GM21825 (cell line): ENCODE data around the gene EIF3F.
"Not testable (repeated sequence)": the region's sequence is repeated elsewhere in the genome, so short reads cannot be mapped to it uniquely, and the experiment has no call there.

Source experiments
- ATAC-seq: cut with Tn5 transposase; IDR thresholded peaks from one replicate; pipeline ENCODE4 v1.9.1; 2021; ENCODE audit warnings: mild to moderate bottlenecking, moderate library complexity; ENCODE audit not compliant: unreplicated experiment

EIF3F gene

DNA sequence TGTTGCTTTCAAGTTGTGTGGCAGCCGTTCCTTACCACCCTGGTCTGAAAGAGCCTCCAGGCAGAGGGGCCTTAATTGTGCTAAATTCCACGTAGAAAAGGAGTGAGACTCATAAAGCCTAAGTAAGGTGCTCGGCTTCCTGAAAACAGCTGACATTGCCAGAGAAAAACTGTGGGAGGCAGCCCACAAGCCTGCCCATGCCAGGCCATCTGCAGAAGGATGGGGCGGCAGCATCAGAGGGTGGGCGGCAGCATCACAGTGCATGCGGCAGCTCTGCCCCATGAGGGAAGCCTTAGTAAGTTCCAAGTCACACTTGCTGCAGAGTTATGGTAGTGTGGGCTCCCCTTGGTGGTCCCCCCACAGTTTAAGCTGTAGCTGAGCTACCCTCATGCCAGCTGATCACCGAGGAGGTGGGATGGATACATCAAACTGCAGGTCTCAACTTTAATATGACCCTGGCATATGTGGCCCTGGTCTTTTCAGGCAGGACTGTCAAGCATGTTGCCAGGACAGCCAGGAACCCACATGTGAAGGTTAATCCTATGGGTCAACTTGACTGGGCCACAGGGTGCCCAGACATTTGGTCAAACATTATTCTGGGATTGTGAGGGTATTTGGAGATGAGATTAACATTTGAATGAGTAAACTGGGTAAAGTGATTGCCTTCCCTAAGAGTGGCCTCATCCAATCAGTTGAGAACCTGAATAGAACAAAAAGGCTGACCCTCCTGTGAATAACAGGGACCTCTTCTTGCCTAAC is 3.1 kb upstream of the EIF3F start:
- ATAC-seq: no peak

- ATAC-seq: not testable (repeated sequence)
Observed at GRCh38 chr11:7987560-7987883, 385 bp downstream of the EIF3F start.

GRCh38 chr11:7994581-7995278 is 7.6 kb downstream of the EIF3F start:
- no peak for ATAC-seq

DNA sequence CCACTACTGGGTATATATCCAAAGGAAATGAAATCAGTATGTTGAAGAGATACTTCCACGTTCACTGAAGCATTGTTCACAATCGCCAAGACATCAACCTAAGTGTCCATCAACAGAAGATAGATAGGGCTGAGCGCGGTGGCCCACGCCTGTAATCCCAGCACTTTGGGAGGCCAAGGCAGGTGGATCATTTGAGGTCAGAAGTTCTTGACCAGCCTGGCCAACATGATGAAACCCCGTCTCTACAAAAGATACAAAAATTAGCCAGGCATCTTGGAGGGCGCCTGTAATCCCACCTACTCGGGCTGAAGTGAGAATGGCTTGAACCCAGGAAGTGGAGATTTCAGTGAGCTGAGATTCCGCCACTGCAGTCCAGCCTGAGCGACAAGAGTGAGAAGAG is 12.7 kb downstream of the EIF3F start:
- no peak for ATAC-seq

GRCh38 chr11:8000390-8000789 is 13.3 kb downstream of the EIF3F start:
- no peak for ATAC-seq

GRCh38 chr11:8002676-8003075 is 15.5 kb downstream of the EIF3F start:
- ATAC-seq: no peak

GRCh38 chr11:8003187-8003586 is 16.1 kb downstream of the EIF3F start:
- no peak for ATAC-seq

- ATAC-seq: no peak
Observed at GRCh38 chr11:8004008-8004407, 16.9 kb downstream of the EIF3F start.

DNA sequence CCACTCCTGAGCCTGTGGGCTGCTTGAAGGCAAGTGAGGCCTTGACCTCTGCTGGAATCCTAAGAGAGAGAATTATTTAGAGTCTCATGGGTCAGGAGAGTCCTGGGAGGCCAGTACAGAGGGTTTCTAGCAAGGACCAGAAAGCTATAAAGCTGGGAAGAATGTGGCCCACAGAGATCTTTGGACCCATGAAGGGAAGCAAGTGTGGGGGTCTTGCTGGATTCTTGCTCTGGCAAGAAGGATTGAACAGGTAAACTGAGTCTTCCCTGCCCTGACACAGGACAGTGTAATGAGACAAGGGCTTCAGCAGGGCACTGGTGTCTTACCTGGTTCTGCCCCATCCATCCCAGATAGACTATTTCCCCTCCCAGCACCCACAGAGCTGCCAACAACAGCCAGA is 18.4 kb downstream of the EIF3F start:
- no peak for ATAC-seq

- ATAC-seq: peak; percentile 87
Observed at GRCh38 chr11:8006349-8006977, 19.3 kb downstream of the EIF3F start.

DNA sequence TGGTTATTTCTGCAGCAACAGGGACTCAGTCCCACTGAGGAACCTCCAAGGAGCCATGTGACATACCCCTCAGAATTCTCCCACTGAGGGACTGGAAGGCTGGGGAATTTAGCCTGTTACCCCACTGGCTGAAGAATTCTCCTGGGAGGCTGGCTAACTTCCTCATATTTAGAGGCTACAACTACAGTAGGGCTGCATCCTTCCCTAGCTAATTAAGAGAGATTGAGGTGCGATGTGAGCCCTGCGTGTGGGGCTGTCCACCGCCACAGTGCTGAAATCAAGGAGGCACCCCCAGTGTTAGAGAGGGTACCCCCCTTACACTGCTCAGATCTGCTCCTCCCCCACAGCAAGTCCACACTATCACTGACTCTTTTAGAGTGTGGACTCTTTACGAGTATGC is 21.1 kb downstream of the EIF3F start:
- no peak for ATAC-seq

DNA sequence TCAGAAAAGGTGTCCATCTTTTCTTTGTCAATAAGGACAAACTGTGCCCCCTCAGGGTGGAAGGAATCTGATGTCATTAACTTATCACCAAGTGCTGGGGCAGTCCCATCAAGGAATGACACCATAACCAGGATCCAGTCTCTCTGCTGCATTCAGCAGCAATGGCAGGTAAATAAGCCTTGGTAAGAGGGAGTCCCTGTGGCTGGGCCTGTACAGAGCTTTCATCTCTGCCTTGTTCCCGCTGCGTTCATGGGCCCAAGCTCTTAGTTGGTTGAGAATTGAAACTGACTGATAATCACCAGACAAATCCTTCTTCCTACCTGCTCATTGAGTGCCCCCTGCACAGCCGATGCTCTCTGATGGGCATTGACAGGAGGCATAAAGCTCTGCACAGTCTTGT is 22.7 kb downstream of the EIF3F start:
- no peak for ATAC-seq

DNA sequence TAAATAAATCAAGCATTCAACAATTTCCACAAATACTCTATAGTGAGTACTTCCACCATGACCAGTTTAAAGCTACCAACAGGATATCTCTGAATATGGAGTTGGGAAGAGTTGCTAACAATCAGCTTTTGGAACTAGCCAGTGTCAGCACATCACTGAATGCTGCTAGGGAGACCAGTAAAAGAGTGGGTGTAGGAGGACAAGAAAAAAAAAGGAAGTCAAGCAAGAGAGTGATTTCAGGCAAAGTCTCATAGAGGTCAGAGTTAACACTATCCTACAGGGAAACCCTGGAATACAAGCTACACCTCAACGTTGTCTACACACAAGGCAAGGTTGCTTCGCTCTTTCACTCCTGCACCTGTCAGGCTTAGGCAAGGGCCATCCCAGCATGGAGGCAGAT is 24.2 kb downstream of the EIF3F start:
- ATAC-seq: no peak

DNA sequence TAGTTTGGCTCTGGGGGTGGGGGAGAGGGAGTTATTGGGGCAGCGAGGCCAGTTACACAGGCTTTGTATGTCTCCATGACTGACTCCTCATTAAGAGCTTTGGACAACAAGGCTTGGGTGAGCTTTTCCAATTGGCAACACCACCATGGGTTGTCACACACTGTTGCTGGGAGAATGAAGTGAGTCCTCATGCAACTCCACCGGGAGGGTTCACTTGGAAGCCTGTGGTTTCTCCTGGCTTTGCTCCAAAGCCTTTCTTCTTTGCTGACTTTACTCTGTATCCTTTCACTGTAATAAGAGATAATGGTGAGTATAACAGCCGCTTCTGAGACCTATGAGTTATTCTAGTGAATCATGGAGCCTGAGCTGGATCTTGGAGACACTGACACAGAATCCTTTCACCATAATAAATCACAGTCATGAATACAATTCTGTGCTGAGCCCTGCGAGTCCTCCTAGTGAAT is 24.9 kb downstream of the EIF3F start:
- no peak for ATAC-seq

GRCh38 chr11:8013833-8014232 is 26.7 kb downstream of the EIF3F start:
- no peak for ATAC-seq

DNA sequence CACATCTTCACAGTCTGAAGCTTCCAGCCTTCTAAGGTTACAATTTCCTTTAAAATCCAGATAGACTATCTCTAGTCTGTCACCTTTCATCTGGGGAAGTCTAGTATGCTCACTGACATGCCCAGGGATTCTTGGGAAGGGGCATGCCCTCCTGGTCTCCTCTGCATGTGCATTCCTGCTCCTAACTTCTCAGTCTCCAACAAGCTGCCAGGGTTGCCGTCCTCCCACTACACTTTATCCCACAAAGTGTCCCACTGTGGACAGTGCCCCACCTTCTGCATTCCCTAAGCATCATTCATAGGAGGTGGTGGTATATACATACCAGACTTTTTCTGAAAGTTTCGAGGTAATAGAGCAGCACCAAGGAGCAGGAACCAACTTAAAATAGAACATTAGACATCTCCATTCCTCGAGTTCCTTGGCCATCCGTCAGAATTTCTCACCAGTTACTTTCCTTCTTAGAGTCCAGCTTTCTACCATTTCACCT is 28.7 kb downstream of the EIF3F start:
- ATAC-seq: no peak

DNA sequence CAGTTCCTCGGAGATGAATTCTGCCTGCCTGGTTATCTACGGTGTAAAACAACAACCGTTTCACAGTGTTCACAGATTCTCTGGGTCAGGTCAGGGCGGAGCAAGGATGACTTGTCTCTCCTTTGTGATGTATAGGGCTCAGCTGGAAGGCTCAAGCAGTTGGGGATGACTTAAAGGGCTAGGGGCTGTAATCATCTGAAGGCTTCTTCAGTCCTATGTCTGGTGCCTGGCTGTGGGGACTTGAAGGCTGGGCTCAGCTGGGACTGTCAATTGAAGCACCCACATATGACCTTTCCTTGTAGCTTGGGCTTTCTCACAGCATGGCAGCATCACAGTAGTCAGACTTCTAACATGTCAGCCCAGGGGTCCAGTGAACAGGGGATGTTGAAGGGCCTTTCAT is 29.3 kb downstream of the EIF3F start:
- ATAC-seq: no peak

DNA sequence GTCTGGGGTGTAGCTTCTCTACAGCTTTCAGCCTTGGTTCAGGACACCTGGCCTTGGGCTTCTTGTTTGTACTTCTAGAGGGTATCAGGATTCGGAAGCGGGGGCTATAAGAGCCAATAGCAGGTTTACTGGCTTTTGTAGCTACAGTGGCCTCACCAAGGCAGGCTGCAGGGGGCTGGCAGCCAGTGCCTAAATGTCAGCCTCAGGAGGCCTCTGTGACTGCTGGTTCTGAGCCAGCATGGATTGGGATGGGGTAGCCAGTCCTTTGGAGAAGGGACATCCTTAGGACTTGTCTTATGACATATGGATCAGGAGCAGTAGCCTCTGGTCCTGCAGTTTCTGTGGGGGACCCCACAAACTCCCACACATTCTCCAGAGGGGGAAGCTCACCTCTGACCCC is 29.9 kb downstream of the EIF3F start:
- no peak for ATAC-seq

- no peak for ATAC-seq
Observed at GRCh38 chr11:8017894-8018483, 30.9 kb downstream of the EIF3F start.

DNA sequence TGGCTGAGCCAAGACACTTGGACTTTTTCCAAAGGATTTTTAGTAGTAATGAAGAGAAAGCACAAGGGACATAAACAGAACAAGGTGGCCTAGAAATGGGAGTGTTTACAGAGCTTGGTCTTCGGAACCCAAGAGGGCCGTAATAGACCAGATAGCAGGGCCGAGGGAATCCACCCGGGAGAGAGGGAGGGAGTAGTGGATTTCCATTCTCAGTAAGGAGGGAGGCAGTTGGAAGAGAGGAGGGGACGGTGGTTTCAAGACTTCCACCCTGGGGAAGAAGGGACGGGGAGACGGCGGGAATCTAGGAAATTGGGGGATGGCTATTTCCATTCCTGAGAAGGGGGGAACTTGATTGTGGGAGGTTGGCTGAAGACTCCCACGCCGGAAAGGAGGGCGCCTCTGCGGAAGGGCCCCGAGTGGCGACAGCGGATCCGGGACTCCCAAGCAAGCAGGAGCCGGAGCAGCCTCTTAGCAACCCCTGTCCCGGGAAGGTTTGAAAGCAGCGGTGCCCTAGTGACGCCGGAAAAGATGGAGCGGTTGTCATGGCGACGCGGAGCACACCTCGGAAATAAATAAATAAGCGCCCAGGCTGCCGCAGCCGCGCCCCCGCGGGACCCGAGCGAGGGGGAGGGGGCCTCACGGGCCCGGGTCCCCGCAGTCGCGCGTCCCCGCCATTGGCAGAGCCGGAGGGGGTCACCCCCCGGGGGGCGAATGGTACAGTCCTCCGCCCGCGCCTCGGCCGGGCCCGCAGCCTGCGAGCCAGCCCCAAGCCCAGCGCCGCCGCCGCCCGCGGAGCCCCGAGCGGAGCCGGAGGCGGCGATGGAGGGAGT is 31.6 kb downstream of the EIF3F start:
- ATAC-seq: no peak
